Measurements from ENCODE around the gene MYO5C.

- TF ChIP-seq CTCF (IDR thresholded peaks at IDR 0.05) (no peak), POLR2AphosphoS5 (IDR thresholded peaks at IDR 0.05) (no peak), POLR2A (IDR thresholded peaks at IDR 0.05; ENCODE audit: low read depth) (no peak)
These were observed 137.4 kb downstream of the MYO5C start for GRCh38 chr15:52158084-52158765.
